ENCODE results near the gene DIAPH2.

DIAPH2 gene

GRCh38 chrX:97481228-97481627 lies 796.6 kb downstream of the DIAPH2 start:
- DNase-seq (ENCODE audit: low read depth in 2 of 2): no peak

DNA sequence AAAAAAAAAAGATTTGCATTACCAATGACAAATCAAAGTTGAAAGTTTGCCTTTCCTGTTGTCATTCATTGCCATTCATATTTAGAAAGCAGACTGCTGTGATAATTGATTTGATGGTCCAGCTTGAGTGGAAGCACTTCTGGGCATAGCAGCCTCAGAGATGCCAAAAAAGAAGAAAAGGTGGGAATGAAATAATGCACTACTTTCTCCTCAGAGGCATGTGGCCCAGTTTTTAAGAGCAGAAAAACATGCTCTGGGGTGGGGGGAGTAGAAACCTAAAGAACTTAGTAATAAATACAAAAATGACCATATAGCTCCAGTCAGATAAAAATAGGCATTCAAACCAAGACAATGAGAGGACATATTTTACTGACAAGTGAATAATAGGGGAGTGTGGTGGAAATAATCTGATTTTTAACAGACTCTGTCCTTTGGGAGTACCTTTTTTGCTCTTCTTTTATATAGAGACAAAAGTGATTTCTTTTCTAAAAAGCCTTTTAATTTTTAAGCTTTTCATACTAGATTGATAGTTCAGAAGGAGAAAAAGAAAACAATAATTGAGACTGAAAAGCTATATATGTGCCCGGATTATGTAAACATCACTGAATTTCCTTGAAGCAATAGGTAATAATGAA lies 798.1 kb downstream of the DIAPH2 start:
- no peak for DNase-seq (ENCODE audit: low read depth in 2 of 2)

DNA sequence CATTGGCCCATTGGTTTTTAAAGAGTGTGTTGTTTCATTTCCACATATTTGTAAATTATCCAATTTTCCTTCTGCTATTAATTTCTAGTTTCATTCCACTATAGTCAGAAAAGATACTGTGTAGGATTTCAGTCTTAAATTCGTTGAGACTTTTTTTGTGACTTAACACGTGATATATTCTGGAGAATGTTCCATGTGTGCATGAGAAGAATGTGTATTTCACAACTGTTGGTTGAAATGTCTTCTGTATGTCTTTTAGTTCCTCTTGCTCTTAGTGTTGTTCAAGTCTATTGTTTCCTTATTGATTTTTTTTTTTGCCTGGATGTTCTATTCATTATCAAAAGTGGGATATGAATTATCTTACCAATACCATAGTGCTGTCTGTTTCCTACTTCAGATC lies 806.0 kb downstream of the DIAPH2 start:
- DNase-seq (ENCODE audit: low read depth in 2 of 2): no peak

DNA sequence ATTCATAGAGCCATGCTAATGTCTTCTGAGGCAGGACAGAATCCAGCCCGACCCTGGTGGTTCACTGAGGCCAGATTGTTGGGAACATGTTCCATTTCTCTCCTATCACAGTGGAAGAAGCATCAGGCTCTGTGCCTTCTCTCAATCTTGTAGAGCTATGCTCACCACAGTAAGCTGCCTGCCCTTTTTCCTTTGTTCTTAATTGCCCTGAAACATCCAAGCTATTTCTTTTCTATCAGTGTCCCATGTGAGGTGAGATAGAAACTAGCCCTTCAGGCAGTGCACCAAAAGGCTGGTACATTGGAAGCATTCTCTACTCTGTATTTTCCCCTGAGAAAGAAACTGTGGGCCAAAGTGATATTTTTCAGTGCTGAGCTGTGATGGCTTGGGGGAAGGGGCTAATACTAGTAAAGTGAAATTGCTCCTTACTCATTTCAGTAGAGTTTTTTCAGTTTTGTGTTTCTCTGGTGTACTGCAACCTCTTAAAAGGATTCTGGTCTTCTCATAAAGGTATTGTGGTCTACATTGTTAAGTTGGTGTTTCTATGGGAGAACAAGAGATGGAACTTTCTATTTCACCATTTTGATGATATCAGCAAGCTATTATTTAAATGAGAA lies 810.2 kb downstream of the DIAPH2 start:
- DNase-seq (ENCODE audit: low read depth in 2 of 2): no peak

- DNase-seq (ENCODE audit: low read depth in 2 of 2): no peak
Observed at GRCh38 chrX:97498093-97498492, 813.5 kb downstream of the DIAPH2 start.

DNA sequence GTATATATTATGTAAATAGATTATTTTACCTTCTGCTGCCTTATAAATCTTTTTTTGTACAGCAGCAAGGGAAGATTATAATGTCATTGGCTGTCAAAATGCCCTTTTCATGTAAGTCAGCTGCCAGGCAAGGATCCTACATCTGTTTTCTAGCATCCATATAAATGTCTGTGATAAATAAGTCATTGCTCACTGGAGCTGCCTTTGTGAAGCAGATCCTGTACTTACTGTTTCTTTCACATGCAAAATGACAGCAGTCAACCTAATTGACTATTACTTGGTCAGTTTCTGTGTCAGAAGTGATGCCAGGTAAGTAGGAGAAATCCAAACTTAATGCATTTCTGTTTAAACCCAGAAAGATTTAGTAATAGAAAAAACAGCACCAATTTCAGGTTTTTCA lies 819.8 kb downstream of the DIAPH2 start:
- DNase-seq (ENCODE audit: low read depth in 2 of 2): no peak

- no peak for DNase-seq (ENCODE audit: low read depth in 2 of 2)
Observed at GRCh38 chrX:97517763-97518162, 833.1 kb downstream of the DIAPH2 start.

DNA sequence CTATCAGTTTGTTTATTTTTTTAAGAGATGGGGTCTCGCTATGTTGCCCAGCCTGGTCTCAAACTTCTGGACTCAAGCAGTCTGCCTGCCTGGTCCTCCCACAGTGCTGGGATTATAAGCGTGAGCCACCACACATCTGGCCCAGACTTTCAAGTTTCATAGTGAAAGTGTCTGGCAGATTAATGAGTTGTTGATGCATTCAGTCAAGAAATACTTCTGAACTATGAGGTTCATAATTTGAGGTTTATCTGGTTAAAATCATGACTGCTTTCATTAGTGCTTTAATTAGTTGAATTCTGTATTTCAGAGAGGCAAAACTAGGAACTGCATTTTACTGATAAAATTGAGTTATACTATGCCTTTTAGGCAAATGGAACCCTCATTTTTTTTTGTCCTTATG lies 837.7 kb downstream of the DIAPH2 start:
- DNase-seq (ENCODE audit: low read depth in 2 of 2): no peak

- DNase-seq (ENCODE audit: low read depth in 2 of 2): no peak
Observed at GRCh38 chrX:97524340-97524739, 839.7 kb downstream of the DIAPH2 start.

DNA sequence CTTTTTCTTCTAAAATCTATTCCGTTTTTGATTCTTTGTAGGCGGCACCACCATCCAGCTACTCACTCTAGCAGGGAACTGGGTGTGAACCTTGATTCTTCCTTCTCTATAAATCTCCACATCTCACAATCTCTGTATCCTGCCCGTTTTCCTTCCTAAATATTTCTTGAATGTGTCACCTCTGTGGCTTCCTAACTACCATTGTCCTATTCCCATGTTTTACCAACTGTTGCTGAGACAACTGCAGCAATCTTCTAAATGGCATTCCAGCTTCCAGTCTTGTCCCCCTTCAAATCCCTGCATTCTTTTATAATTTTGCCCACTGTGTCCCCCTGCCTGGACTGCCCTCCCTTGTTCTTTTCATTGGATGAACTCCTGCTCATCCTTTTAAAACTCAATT lies 840.4 kb downstream of the DIAPH2 start:
- DNase-seq (ENCODE audit: low read depth in 2 of 2): no peak

DNA sequence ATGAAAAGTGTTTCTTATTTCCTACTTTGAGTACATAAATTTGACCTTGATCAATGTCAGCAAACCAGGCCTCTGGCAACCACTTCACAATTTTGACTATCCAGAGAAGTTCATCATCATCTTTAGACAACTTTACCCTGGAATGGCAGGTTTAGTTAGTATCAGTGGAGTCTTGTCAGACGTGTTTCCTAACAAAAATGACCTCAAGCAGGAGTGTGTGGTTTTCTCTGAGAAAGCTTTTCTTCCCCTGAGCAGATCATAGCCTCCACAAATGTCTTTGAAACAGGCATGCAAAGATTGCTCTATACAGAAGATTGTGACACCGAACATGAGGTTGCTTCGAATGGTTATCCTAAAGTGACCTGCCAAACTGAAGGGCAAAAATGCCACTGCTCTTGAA lies 841.3 kb downstream of the DIAPH2 start:
- DNase-seq (ENCODE audit: low read depth in 2 of 2): no peak

DNA sequence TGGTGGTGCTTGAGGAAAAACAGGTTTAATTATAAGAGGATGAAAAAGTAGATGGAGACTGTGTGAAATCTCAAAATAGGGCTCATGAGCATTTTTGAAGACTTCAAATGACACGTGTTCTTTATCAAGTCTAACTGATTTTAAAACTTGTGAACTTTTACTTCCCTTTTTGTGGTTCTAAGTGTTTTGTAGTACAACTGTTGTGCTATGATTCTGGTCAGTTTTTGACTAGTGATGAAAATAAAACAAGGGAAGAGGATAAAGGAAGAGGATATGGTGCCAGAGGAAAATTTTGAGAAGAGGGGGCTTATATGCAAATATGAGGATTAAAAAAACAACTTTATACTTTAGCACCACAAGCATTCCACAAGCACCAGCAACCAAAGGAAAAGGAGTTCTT lies 843.1 kb downstream of the DIAPH2 start:
- no peak for DNase-seq (ENCODE audit: low read depth in 2 of 2)

DNA sequence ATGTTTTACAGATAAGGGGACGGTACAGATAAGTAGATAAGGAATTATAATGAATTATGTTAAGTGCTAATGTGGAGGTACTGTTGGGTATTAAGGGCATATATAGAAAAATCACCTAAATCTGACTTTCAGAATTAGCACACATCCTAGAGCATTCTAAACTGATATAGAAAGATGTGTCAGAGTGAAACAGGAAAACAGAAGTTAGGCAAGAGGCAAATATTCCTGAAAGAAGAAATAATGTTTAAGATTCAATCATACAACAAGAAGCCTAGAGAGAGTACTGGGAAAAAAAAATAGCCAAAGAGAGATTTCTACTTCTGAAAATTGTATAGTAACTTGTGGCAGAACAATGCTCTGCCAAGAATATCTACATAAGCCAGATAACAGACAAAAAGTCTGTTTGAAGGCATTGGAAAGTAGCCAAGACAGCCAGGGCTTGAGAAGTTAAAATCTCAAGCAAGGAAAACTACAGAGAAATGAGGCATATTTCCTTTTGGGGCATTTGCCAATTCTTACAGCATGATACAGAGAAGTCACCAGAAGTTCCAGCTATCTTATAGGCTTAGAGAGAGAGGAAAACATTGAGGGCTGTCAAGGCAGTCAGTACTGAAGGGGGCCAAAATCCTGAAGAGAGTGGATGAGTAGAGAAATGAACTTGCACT lies 845.0 kb downstream of the DIAPH2 start:
- DNase-seq (ENCODE audit: low read depth in 2 of 2): no peak

- DNase-seq (ENCODE audit: low read depth in 2 of 2): no peak
Observed at GRCh38 chrX:97531825-97532224, 847.2 kb downstream of the DIAPH2 start.

DNA sequence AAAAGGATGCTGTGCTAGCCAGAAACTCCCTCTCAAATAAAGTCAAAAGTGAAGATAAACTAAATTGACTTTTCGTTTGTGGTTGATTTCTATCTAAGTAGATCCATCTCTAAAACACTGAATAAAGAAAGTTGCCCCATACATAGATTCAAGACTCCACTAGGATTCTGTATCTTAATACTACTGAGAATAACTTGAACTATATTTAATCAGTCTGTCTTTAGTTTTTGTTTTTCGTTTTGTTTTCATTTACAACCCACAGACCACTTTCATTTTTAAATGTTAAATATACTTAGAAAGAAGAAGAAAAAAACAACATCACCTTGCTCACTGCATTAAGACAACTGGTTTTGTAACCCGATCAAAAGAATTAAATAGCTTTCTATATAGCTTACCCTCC lies 854.1 kb downstream of the DIAPH2 start:
- DNase-seq (ENCODE audit: low read depth in 2 of 2): no peak

DNA sequence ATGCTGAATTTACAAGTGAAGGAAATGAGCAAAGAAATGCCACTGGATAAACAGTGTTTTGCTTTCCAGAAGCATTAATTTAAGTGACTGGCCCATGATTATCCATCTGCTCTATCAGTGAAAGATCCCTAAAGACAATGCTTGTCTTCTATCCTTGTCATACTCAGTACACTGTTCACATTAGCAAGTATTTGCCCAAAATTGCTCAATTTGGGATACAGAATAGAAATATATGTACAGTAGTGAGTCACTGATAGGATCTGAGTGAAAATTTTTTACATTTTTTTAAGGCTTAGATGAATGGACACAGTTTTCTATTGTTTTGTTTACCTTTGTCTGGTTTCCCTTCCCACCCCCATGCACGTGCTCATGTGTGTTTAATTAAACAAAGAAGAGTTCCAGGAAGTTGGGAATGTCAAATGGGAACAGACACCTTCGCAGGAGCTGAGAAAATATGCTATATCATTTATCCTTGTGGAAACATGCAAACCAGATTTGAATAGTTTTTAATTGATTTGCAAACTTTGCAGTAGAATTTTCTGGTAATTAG lies 855.4 kb downstream of the DIAPH2 start:
- DNase-seq (ENCODE audit: low read depth in 2 of 2): no peak

DNA sequence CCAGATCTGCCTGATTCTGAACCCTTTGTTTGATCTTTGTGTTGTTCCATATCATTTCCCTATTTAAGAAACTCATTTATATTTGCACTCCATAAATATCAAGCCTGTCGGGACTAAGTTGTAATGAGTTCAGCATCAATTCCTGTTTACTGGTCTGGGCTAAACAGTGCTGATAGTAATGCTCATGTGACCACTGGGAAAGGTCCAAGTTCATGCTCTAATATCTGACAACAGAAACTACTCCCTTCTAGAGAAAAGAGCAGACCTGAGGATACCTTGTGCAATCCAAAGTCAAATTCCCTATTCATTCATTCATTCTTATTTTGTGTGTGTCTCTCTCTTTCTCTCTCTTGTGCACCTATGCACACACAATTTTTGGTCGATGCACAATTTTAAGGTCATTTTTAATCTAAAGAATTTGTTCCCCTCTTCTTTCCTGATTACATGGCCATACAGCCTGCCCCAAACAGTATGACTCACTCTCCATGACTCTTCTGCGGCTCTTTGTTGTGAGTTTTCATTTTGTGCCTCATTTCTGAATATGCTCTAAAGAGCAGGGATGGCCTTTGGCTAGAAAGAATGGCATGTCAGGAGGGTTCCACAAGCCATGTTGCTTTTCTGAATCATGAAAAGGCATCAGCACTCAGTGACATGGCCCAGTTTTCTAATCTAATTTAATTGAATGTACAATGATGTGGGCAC lies 863.4 kb downstream of the DIAPH2 start:
- no peak for DNase-seq (ENCODE audit: low read depth in 2 of 2)

DNA sequence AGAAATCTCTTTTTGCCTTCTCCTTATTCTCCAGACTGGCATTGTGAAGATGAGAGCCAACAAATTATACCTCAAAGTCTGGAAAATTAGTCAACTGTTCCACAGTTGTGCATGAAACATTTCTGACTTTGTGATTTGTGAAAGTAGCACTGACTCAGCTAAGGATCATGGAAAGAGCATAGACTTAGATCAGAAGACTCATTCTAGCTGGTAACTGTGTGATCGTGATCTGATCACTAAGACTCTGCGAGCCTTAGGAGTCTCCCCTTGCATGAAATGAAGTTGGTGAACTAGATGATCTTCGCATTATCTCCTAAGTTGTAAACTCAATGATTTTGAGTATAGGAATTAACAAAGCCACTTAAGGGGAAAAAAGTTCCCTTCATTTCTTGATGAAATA lies 867.2 kb downstream of the DIAPH2 start:
- no peak for DNase-seq (ENCODE audit: low read depth in 2 of 2)

DNA sequence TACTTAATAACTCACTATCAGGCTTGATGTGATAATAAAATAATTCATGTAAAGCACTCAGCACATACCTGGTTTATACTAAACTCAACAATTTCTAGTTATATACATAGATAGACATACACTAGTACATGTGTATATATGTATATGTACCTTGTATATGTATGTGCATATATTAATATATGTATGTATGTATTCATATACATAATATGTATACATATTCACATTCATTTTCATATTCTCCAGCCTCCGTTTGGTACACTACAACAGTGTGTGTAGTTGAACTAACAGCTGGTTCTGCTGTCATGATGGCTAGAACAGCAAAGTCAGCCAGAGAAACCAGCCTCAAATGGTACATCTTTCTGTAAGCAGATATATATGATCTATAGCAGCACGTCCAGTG lies 869.2 kb downstream of the DIAPH2 start:
- no peak for DNase-seq (ENCODE audit: low read depth in 2 of 2)

DNA sequence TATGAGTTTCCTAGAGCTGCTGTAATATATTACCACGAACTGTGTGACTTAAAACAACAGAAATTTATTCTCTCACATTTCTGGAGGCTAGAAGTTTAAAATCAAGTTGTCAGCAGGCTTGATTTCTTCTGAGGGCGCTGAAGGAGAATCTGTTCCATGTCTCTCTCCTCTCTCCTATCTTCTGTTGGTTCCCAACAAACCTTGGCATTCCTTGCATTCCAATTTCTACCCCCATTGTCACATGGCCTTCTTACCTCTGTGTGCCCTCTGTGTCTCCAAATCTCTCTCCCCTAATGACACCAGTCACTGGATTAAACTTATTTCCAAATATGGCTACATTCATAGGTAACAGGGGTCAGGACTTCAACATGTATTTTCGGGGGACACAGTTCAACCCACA lies 871.7 kb downstream of the DIAPH2 start:
- no peak for DNase-seq (ENCODE audit: low read depth in 2 of 2)

GRCh38 chrX:97563531-97564133 lies 879.0 kb downstream of the DIAPH2 start:
- DNase-seq (ENCODE audit: low read depth in 2 of 2): peak; percentile 3 to 15

- DNase-seq (ENCODE audit: low read depth in 2 of 2): no peak
Observed at GRCh38 chrX:97564496-97564895, 879.9 kb downstream of the DIAPH2 start.

Measured in activated CD8-positive, alpha-beta memory T cell treated with anti-CD3 and anti-CD28 coated beads for 4 hours (primary cell).